AG09309 (cell line): Measurements from ENCODE around the gene CFAP99.

ENCODE experiments used
- DNase-seq: peaks from one replicate; pipeline ENCODE4 v3.0.0-alpha.2; 2010; ENCODE audit warnings: low read depth
- H3K4me3 ChIP-seq: 2 replicates; pipeline ENCODE4 v1.5.1; 2011; ENCODE audit warnings: mild to moderate bottlenecking, low read depth, low read length, moderate library complexity; ENCODE audit not compliant: control insufficient read depth
- CTCF ChIP-seq: IDR thresholded peaks from 2 replicates; pipeline ENCODE4 v1.5.1; 2011; ENCODE audit warnings: mild to moderate bottlenecking, low read depth, low read length, inconsistent platforms; ENCODE audit not compliant: insufficient read depth, control insufficient read depth; ENCODE audit errors: missing control alignments

The CFAP99 gene

GRCh38 chr4:2436761-2437474 lies 18.2 kb downstream of the CFAP99 start:
- no peak overlapping the region for H3K4me3 ChIP-seq
- no peak for TF ChIP-seq CTCF
- no peak for DNase-seq

- no peak for TF ChIP-seq CTCF
- no peak overlapping the region for H3K4me3 ChIP-seq
- no peak for DNase-seq
Observed at GRCh38 chr4:2437475-2438215, 18.9 kb downstream of the CFAP99 start.

DNA sequence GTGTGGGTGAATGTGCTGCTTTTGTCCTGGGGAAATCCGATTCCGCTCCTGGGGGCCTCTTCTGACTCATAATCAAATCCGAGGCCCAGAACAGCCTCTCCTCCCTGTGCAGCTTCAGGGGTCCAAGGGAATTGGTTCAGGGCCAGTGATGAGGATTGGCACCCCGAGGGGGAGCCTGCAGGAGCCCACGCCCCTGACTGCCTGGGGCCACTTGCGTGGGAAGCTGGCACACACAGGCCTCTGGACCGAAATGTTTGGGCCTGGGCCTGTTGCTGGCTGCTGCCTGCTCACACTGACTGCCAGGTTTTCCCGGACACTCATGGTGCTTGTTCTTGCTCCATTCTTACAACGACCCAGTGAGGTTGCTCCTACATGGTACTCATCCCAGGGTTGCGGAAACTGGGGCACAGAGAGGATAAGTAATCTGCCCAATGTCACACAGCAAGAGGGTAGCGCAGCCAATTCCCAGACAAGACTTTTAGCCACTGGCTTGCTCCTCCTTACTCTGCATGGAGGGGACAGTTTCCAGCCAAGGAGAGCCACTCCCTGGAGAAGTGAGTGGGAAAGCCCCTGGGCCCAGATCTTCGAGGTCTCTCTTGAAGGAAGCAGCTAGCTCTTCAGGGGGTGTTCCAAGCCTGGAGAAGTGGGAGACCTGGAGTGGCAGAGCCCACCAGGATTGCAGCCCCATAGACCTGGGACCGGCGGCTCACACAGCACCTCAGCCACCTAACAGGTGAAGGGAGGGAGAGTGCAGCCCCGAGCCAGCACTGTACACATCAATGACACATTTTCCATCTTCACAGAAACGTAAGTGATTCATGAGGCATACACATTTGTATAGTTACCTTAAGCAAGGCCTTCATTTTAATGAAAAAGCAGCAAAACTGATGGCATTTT lies 20.3 kb downstream of the CFAP99 start:
- no peak for DNase-seq
- H3K4me3 ChIP-seq, result no peak overlapping the region
- no peak for TF ChIP-seq CTCF

DNA sequence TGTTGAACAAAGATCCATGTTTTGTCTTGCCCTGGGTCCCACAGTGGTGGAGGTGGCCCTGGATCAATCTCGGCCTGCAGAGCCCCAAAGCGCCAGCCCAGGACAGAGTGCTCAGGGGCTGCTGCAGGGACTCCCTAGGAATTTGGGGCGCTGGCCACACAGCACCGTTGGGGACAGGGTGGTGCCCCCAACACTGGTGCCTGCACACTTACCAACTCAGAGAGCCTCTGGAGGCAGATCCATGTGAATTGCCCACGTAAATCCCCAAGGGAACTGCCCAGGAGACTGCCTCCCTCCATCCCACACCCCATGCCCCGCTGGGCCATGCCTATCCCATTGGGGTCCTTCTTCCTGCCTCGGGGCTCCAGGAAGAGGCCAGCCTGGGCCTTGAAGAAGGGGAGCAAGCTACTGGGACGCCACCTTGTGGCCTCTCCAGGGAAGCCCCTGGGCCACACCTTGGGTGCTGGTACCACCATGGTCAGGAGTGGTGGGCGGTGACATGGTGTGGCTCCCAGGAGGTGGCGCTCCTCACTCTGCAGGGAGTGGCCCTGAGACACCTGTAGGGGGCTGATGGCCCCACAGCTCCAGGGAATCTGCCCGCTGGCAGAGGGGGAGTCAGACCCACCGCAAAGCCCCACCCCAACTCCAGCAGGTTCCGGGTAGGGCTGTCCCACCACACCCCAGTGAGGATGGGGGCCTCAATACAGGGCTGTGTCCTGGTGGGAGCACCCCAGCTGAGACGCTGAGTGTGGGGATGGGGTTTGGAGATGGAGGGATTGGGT lies 22.8 kb downstream of the CFAP99 start:
- no peak overlapping the region for H3K4me3 ChIP-seq
- DNase-seq, result no peak
- peak; percentile 81 for TF ChIP-seq CTCF

- H3K4me3 ChIP-seq, result no peak overlapping the region
- TF ChIP-seq CTCF, result no peak
- no peak for DNase-seq
Observed at GRCh38 chr4:2442175-2442993, 23.6 kb downstream of the CFAP99 start.
